GM21367 (cell line): ENCODE results near the gene ANAPC5.
"Not testable (repeated sequence)": the region's sequence is repeated elsewhere in the genome, so short reads cannot be mapped to it uniquely, and the experiment has no call there.

Source experiments
- ATAC-seq: cut with Tn5 transposase; IDR thresholded peaks from one replicate; pipeline ENCODE4 v1.9.1; 2021; ENCODE audit not compliant: unreplicated experiment

Gene ANAPC5

GRCh38 chr12:121323908-121324307 lies 28.3 kb downstream of the ANAPC5 start:
- ATAC-seq: no peak

GRCh38 chr12:121318121-121318520 lies 34.1 kb downstream of the ANAPC5 start:
- ATAC-seq: no peak

DNA sequence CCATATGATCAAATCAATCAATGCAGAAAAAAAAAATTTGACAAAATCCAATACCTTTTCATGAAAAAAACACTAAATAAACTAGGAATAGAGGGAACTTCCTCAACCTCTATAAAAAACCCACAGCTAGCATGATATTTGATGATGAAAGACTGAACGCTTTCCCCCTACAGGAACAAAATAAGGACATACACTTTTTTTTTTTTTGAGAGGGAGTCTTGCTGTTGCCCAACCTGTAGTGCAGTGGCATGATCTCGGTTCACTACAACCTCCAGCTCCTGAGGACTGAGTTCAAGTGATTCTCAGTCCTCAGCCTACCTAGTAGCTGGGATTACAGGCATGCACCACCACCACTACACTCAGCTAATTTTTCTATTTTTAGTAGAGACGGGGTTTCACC lies 37.8 kb downstream of the ANAPC5 start:
- no peak for ATAC-seq

- not testable (repeated sequence) for ATAC-seq
Observed at GRCh38 chr12:121310231-121310630, 42.0 kb downstream of the ANAPC5 start.

GRCh38 chr12:121307397-121307796 lies 44.8 kb downstream of the ANAPC5 start:
- not testable (repeated sequence) for ATAC-seq

- no peak for ATAC-seq
Observed at GRCh38 chr12:121304306-121304705, 47.9 kb downstream of the ANAPC5 start.

DNA sequence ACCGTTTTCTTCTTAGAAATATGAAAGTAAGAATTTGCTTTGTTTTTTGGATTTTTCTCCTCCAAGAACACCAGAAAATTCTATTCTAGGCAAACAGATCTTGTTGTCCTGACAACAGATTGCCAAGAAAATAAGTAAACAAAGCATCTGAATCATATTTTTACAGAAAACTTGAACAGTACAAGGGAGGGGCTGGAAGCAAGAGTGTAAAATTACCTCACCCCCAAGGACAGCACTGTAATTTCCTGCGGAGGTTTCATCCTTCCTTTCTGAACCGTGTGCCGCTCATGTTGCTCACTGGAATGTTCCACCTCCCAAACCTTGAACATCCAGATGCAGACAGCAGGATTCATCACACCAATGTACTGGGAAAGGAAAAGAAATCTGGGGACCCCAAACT lies 50.3 kb downstream of the ANAPC5 start:
- no peak for ATAC-seq

- ATAC-seq: no peak
Observed at GRCh38 chr12:121300083-121300819, 52.0 kb downstream of the ANAPC5 start.

- no peak for ATAC-seq
Observed at GRCh38 chr12:121299662-121300061, 52.5 kb downstream of the ANAPC5 start.

GRCh38 chr12:121298411-121298810 lies 53.8 kb downstream of the ANAPC5 start:
- not testable (repeated sequence) for ATAC-seq

DNA sequence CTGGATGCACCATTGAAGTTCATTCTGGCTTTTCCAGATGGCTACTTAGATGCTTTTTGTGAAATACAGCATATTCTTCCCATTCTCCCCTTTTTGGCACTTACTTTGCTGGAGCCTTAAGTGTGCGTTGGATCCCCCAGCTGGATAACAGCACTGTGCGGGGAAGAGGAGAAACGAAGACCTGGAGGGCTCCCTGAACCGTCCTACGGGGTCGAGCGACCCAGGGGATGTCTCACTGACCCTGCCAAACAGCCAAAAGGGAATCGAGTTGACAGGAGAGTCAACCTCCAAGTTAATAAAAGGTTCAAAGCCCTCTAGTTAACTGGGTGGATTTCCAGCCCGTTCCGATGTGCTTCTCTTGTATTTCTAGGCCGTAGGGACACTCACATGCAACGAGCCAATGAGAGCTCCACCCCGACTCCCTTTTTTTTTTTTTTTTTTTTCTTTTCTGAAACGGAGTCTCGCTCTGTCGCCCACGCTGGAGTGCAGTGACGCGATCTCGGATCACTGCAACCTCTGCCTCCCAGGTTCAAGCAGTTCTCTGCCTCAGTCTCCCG lies 54.7 kb downstream of the ANAPC5 start:
- peak; percentile 6 for ATAC-seq

DNA sequence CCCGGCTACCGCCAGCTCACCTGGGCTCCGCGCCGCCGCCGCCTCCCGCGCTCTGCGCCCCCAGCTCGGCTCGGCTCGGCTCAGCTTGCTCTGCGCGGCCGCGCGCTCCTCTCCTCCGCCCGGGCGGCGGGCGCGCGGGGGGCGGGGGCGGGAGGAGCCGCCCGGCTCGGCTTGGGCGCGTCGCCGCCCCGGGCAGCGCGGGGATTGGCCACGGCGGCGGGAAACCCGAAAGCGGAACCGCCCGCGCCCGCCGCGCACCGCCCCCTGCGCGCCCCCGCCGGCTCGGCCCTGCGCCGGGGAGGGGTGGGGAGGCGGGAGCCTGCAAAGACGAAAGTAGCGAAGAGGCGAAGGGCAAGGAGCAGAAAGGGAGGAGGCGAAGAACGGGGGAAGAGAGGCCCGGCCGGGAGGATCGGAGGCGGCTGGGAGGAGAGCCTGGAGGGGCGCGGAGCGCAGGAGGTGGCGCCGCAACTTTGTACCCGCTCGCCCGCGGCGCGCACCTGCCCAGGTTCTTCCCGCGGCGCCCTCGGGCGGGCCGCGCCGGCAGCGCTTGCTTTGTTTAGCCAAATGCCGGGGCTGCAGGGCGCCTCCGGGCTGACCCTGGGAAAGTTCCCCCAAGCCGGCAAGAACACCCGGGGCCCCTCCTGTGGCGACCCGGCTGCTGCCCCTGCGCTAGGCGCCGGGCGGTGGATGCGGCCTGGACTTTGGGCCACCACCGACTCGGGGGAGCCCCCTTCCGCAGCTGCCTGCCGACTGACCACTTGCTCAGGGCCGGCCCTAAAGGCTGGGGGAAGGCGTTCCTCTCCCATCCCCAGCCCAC lies 55.4 kb downstream of the ANAPC5 start, which contains the start of gene CAMKK2:
TSS of gene CAMKK2 (minus strand) at position 92 of the 817 bp plus-strand sequence. CDS start 22,183 bp downstream, outside the sequence.
- peak; percentile 60 for ATAC-seq

GRCh38 chr12:121295746-121296617 lies 56.2 kb downstream of the ANAPC5 start:
- peak; percentile 23 for ATAC-seq

DNA sequence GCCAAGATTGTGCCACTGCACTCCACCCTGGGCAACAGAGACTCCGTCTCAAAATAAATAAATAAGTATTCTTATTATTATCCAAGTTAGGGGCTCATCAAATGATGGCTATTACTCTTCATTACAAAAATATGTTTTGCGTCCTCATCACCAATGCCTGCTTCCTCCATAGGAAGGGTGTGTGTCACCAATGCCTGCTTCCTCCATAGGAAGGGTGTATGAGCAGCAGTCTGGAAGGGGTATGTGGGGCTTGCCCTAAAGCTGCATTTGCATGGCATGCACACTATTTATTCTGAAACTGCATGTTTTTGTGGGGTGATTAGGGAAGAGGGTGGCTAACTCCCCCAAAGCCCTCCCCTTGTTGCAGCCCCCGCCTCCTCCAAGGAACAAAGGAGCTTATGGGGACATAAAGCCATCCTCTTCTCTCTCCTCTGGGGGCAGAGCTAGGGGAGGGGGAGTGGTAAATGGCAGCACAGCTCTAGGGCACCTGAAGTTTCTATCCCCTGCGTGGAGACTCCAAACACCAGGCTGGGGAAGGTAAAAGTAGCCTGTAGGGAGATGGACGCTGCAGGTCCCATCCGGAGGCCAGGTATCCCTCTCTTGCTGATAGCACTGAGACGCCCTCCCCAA lies 57.0 kb downstream of the ANAPC5 start:
- ATAC-seq: no peak

GRCh38 chr12:121294151-121294889 lies 57.9 kb downstream of the ANAPC5 start:
- ATAC-seq: no peak

DNA sequence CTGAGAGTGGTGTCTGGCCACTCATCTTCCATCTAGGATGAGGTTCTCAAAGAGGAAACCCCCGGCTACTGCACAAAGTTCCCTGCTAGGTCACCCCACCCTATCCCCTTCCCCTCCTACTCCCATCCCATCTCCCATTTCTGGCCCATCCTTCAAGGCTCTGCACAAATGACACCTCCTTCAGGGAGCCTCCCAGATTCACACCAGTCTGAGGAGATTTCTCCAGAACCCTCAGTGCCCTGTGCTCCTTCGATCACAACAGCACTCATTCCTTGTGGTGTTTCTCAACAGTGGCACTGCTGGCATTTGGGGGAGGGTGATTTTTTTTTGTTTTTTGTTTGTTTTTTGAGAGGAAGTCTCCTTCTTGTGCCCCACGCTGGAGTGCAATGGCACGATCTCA lies 58.6 kb downstream of the ANAPC5 start:
- ATAC-seq: no peak

GRCh38 chr12:121290410-121290809 lies 61.8 kb downstream of the ANAPC5 start:
- no peak for ATAC-seq

DNA sequence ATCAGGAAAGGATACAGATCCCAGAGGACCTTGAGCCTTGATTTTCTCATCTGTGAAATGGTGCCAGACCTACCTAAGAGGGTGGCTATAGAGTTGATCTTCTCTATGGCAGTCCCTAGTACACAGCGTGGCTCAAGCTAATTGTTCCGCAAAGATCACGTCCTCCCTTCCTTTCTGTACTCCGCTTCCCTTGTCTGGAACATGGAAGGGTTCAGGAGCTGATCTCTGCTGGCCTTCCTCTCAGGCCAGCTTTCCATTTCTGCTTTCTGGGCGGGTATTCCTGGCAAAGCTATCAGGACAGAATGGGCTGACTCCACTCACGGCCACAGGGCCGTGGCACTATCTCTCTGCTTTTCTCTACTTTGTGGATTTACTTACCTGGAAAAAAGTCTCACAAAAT lies 62.2 kb downstream of the ANAPC5 start:
- ATAC-seq: no peak

- ATAC-seq: no peak
Observed at GRCh38 chr12:121288986-121289385, 63.2 kb downstream of the ANAPC5 start.
